Measurements from ENCODE around the gene GDF15. TPM values are rescaled to one million over a fixed set of nuclear protein-coding genes. Genes with fewer than 3 reads are reported as not detected.

GDF15 gene
- polyA plus RNA-seq, 1 donor from 2014 or later, result not detected

- Histone ChIP-seq H3K4me2 (ENCODE audit: low read length) (no peak overlapping the region), H3K9me3 (ENCODE audit: low read length) (no peaks in the 10 kb centered on the region), H3F3A (ENCODE audit: insufficient read depth, low read length, poor library complexity, severe bottlenecking) (peaks cover 3% of the 10 kb centered on the region), H3K9ac (ENCODE audit: low read length) (no peak overlapping the region), H3K79me2 (replicated peaks; ENCODE audit: insufficient read depth, low read length) (no peaks in the 10 kb centered on the region), H3K4me3 (ENCODE audit: low read length) (no peak overlapping the region), H4K20me1 (ENCODE audit: insufficient read depth) (no peaks in the 10 kb centered on the region), H3K27ac (ENCODE audit: low read length) (no peak overlapping the region), H3K9me2 (ENCODE audit: insufficient read depth, low read length) (no peaks in the 10 kb centered on the region), H2AFZ (ENCODE audit: low read depth, low read length) (no peak overlapping the region), H3K27me3 (ENCODE audit: insufficient read depth, low read depth, low read length) (no peaks in the 10 kb centered on the region), H3K36me3 (ENCODE audit: insufficient read depth, low read length) (no peaks in the 10 kb centered on the region)
- TF ChIP-seq POLR2AphosphoS5 (IDR thresholded peaks at IDR 0.05) (no peak), RAD21 (conservative IDR thresholded peaks at IDR 0.05) (no peak), TAF1 (IDR thresholded peaks at IDR 0.05; ENCODE audit: low read depth) (no peak), EZH2 (IDR thresholded peaks at IDR 0.05; ENCODE audit: borderline replicate concordance, insufficient read depth, low read length, poor library complexity, severe bottlenecking) (no peak), SMC3 (conservative IDR thresholded peaks at IDR 0.05; ENCODE audit: poor library complexity) (no peak), MXI1 (conservative IDR thresholded peaks at IDR 0.05; ENCODE audit: poor library complexity, severe bottlenecking) (no peak), EP300 (conservative IDR thresholded peaks at IDR 0.05; ENCODE audit: poor library complexity, severe bottlenecking) (no peak), REST (IDR thresholded peaks at IDR 0.05; ENCODE audit: borderline replicate concordance) (no peak), CTCF (IDR thresholded peaks at IDR 0.05; ENCODE audit: poor library complexity, severe bottlenecking) (no peak)
Measured at GRCh38 chr19:18412610-18413239, 26.8 kb downstream of the GDF15 start.

- H3K9me2 ChIP-seq (ENCODE audit: insufficient read depth, low read length), result no peaks in the 10 kb centered on the region
- no peak overlapping the region for H3K4me2 ChIP-seq (ENCODE audit: low read length)
- H3F3A ChIP-seq (ENCODE audit: insufficient read depth, low read length, poor library complexity, severe bottlenecking), result peaks cover 3% of the 10 kb centered on the region
- no peaks in the 10 kb centered on the region for H4K20me1 ChIP-seq (ENCODE audit: insufficient read depth)
- no peak overlapping the region for H2AFZ ChIP-seq (ENCODE audit: low read depth, low read length)
- TF ChIP-seq REST (IDR thresholded peaks at IDR 0.05; ENCODE audit: borderline replicate concordance), result no peak
- TF ChIP-seq EZH2 (IDR thresholded peaks at IDR 0.05; ENCODE audit: borderline replicate concordance, insufficient read depth, low read length, poor library complexity, severe bottlenecking), result no peak
- no peak for TF ChIP-seq TAF1 (IDR thresholded peaks at IDR 0.05; ENCODE audit: low read depth)
- no peak for TF ChIP-seq RAD21 (conservative IDR thresholded peaks at IDR 0.05)
- TF ChIP-seq EP300 (conservative IDR thresholded peaks at IDR 0.05; ENCODE audit: poor library complexity, severe bottlenecking), result no peak
- no peak for TF ChIP-seq SMC3 (conservative IDR thresholded peaks at IDR 0.05; ENCODE audit: poor library complexity)
- TF ChIP-seq POLR2AphosphoS5 (IDR thresholded peaks at IDR 0.05), result no peak
- no peak for TF ChIP-seq CTCF (IDR thresholded peaks at IDR 0.05; ENCODE audit: poor library complexity, severe bottlenecking)
- TF ChIP-seq MXI1 (conservative IDR thresholded peaks at IDR 0.05; ENCODE audit: poor library complexity, severe bottlenecking), result no peak
- no peaks in the 10 kb centered on the region for H3K79me2 ChIP-seq (replicated peaks; ENCODE audit: insufficient read depth, low read length)
- H3K9me3 ChIP-seq (ENCODE audit: low read length), result no peaks in the 10 kb centered on the region
- H3K36me3 ChIP-seq (ENCODE audit: insufficient read depth, low read length), result no peaks in the 10 kb centered on the region
- H3K27ac ChIP-seq (ENCODE audit: low read length), result no peak overlapping the region
- no peaks in the 10 kb centered on the region for H3K27me3 ChIP-seq (ENCODE audit: insufficient read depth, low read depth, low read length)
- no peak overlapping the region for H3K4me3 ChIP-seq (ENCODE audit: low read length)
- H3K9ac ChIP-seq (ENCODE audit: low read length), result peak overlapping the region; percentile 29
Measured at GRCh38 chr19:18414504-18415177, 28.7 kb downstream of the GDF15 start.
